ENCODE results near the gene PPM1B.

DNA sequence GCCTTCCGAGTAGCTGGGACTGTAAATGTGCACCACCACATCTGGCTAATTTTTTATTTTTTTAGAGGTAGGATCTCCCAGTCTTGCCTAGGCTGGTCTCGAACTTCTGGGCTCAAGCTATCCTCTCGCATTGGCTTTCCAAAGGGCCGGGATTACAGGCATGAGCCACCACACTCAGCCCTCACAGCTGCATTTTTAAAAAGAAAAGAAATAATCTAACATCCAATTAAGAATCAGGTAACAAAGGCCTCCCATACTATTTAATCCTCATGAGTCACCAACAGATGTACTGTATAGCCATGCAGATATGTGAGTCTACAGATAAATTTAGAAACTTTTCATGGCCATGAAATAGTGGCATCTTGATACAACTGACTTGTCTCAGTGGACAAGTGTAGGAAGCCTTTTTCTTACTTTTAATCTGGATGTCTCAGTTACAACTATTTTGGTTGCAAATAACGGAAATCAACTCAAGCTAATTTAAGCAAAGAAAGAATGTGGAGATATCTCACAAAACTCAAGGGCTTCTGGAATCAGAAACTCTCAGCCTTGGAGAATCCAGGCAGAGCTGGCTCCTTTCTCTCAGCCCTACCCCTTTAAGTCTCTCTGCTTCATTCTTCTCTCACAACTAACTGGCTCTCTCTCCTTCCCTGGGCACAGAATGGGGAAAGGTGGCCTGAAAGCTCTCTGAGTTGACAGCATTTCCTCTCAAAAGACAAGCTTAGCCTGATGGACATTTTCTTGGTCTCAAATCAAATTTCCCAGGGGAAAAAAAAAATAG lies 12.8 kb upstream of the PPM1B start:
- TF ChIP-seq, protein P1, sequence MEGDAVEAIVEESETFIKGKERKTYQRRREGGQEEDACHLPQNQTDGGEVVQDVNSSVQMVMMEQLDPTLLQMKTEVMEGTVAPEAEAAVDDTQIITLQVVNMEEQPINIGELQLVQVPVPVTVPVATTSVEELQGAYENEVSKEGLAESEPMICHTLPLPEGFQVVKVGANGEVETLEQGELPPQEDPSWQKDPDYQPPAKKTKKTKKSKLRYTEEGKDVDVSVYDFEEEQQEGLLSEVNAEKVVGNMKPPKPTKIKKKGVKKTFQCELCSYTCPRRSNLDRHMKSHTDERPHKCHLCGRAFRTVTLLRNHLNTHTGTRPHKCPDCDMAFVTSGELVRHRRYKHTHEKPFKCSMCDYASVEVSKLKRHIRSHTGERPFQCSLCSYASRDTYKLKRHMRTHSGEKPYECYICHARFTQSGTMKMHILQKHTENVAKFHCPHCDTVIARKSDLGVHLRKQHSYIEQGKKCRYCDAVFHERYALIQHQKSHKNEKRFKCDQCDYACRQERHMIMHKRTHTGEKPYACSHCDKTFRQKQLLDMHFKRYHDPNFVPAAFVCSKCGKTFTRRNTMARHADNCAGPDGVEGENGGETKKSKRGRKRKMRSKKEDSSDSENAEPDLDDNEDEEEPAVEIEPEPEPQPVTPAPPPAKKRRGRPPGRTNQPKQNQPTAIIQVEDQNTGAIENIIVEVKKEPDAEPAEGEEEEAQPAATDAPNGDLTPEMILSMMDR (IDR thresholded peaks at IDR 0.05), result no peak
- TF ChIP-seq POLR2A (IDR thresholded peaks at IDR 0.05) (no peak), EP300 (IDR thresholded peaks at IDR 0.05) (no peak), POLR2AphosphoS5 (IDR thresholded peaks at IDR 0.05) (no peak)
